HL-60 (cell line): ENCODE data around the gene PEX6.

ENCODE experiments used
- DNase-seq, 2 experiments: peaks; one replicate each; pipeline ENCODE4 v3.0.0-alpha.2; 2010 to 2020; ENCODE audit warnings: low read depth in 1 of 2, low spot score in 1 of 2
- H3K27ac ChIP-seq: fragments of 250-450 bp; sonication (Bioruptor Pico); replicated peaks from 2 replicates; pipeline ENCODE4 v1.5.1; 2020; ENCODE audit warnings: mild to moderate bottlenecking, moderate library complexity
- H3K27me3 ChIP-seq: fragments of 250-450 bp; sonication (Bioruptor Pico); 2 replicates; pipeline ENCODE4 v1.5.1; 2021; ENCODE audit warnings: mild to moderate bottlenecking, moderate library complexity; ENCODE audit not compliant: insufficient read depth, poor library complexity, severe bottlenecking
- H3K4me3 ChIP-seq: replicated peaks from 2 replicates; pipeline ENCODE4 v1.5.1; 2011; ENCODE audit warnings: mild to moderate bottlenecking, control low read depth, low read length; ENCODE audit not compliant: insufficient read depth
- CTCF ChIP-seq: IDR thresholded peaks from one replicate; pipeline ENCODE4 v1.5.1; 2011; ENCODE audit warnings: low read length, control low read depth, inconsistent platforms; ENCODE audit not compliant: insufficient read depth
- GABPA ChIP-seq: IDR thresholded peaks from 2 replicates; pipeline ENCODE4 v1.6.1; 2012; ENCODE audit warnings: low read depth
- POLR2AphosphoS5 ChIP-seq: IDR thresholded peaks from 2 replicates; pipeline ENCODE4 v1.6.1; 2012; ENCODE audit warnings: low read depth
- REST ChIP-seq: IDR thresholded peaks from 2 replicates; pipeline ENCODE4 v1.6.1; 2012; ENCODE audit warnings: low read depth; ENCODE audit not compliant: insufficient replicate concordance
- SPI1 ChIP-seq: IDR thresholded peaks from 2 replicates; pipeline ENCODE4 v1.6.1; 2012; ENCODE audit warnings: low read depth, mild to moderate bottlenecking, borderline replicate concordance

PEX6 gene

GRCh38 chr6:42968783-42969182, 10.2 kb downstream of the PEX6 start:
- Histone ChIP-seq H3K27ac (no peak overlapping the region), H3K4me3 (no peak overlapping the region), H3K27me3 (no peaks in the 10 kb centered on the region)
- no peak for DNase-seq
- TF ChIP-seq GABPA (no peak), POLR2AphosphoS5 (no peak), REST (no peak), SPI1 (no peak), CTCF (no peak)

- Histone ChIP-seq H3K4me3 (no peak overlapping the region), H3K27me3 (no peaks in the 10 kb centered on the region)
Observed at GRCh38 chr6:42968126-42968701, 10.8 kb downstream of the PEX6 start.

More at GRCh38 chr6:42968126-42968701, 10.8 kb downstream of the PEX6 start:
- no peak overlapping the region for H3K27ac ChIP-seq
- TF ChIP-seq POLR2AphosphoS5 = no peak
- no peak for TF ChIP-seq REST
- no peak for TF ChIP-seq SPI1
- no peak for TF ChIP-seq CTCF
- no peak for TF ChIP-seq GABPA
- DNase-seq = no peak
